Measurements from ENCODE around the gene SHROOM4. TPM values are rescaled to one million over a fixed set of nuclear protein-coding genes. Genes with fewer than 3 reads are reported as not detected.

Gene SHROOM4
- total RNA-seq, 2 experiments from 2014 or later = not detected

- Histone ChIP-seq H3K27ac (ENCODE audit: low read depth in 1 of 2, low read length in 2 of 2) (no peak overlapping the region), H3K9me3 (ENCODE audit: control insufficient read depth in 1 of 2, insufficient read depth in 1 of 2, low read length in 2 of 2) (no peaks in the 10 kb centered on the region), H3K4me1 (ENCODE audit: insufficient read depth, low read length) (no peaks in the 10 kb centered on the region), H3K36me3 (ENCODE audit: insufficient read depth, low read length) (no peaks in the 10 kb centered on the region), H3K27me3 (ENCODE audit: control insufficient read depth in 1 of 2, insufficient read depth in 2 of 2, low read length in 2 of 2) (no peaks in the 10 kb centered on the region), H3K4me3 (ENCODE audit: low read length) (no peak overlapping the region)
- Mint-ChIP-seq H3K36me3 (ENCODE audit: low read depth) (no peaks in the 10 kb centered on the region), H3K27ac (no peak overlapping the region), H3K9me3 (no peaks in the 10 kb centered on the region), H3K27me3 (peaks cover 11% of the 10 kb centered on the region), H3K4me3 (no peak overlapping the region), H3K4me1 (ENCODE audit: low read depth) (no peaks in the 10 kb centered on the region)
- ATAC-seq (ENCODE audit: poor library complexity) = no peak
- CTCF ChIA-PET = no interaction called here
- POLR2A ChIA-PET = no interaction called here
- intact Hi-C loops (cut with DNase I, micrococcal nuclease) = no loop called here
- DNase-seq = no peak
- TF ChIP-seq CTCF (IDR thresholded peaks at IDR 0.05) = no peak
Measured at GRCh38 chrX:50629774-50630173, 184.2 kb downstream of the SHROOM4 start.

- Mint-ChIP-seq H3K27ac (no peak overlapping the region), H3K9me3 (no peaks in the 10 kb centered on the region), H3K4me3 (no peak overlapping the region), H3K27me3 (peaks cover 15% of the 10 kb centered on the region), H3K4me1 (ENCODE audit: low read depth) (no peaks in the 10 kb centered on the region), H3K36me3 (ENCODE audit: low read depth) (no peaks in the 10 kb centered on the region)
- ChIA-PET POLR2A (no interaction called here), CTCF (no interaction called here)
- H3K4me1 ChIP-seq (ENCODE audit: insufficient read depth, low read length) = no peaks in the 10 kb centered on the region
- no peaks in the 10 kb centered on the region for H3K27me3 ChIP-seq (ENCODE audit: control insufficient read depth in 1 of 2, insufficient read depth in 2 of 2, low read length in 2 of 2)
- H3K36me3 ChIP-seq (ENCODE audit: insufficient read depth, low read length) = no peaks in the 10 kb centered on the region
- no peak overlapping the region for H3K27ac ChIP-seq (ENCODE audit: low read depth in 1 of 2, low read length in 2 of 2)
- no peaks in the 10 kb centered on the region for H3K9me3 ChIP-seq (ENCODE audit: control insufficient read depth in 1 of 2, insufficient read depth in 1 of 2, low read length in 2 of 2)
- no peak overlapping the region for H3K4me3 ChIP-seq (ENCODE audit: low read length)
- no peak for ATAC-seq (ENCODE audit: poor library complexity)
- intact Hi-C loops (cut with DNase I, micrococcal nuclease) = no loop called here
- TF ChIP-seq CTCF (IDR thresholded peaks at IDR 0.05) = no peak
- DNase-seq = no peak
Measured at GRCh38 chrX:50627696-50628095, 186.3 kb downstream of the SHROOM4 start.

- Mint-ChIP-seq H3K27me3 (peaks cover 15% of the 10 kb centered on the region), H3K9me3 (no peaks in the 10 kb centered on the region), H3K4me1 (ENCODE audit: low read depth) (no peaks in the 10 kb centered on the region), H3K4me3 (no peak overlapping the region), H3K36me3 (ENCODE audit: low read depth) (no peaks in the 10 kb centered on the region), H3K27ac (no peak overlapping the region)
- POLR2A ChIA-PET = no interaction called here
- DNase-seq = no peak
- Histone ChIP-seq H3K27ac (ENCODE audit: low read depth in 1 of 2, low read length in 2 of 2) (no peak overlapping the region), H3K4me3 (ENCODE audit: low read length) (no peak overlapping the region), H3K36me3 (ENCODE audit: insufficient read depth, low read length) (no peaks in the 10 kb centered on the region), H3K4me1 (ENCODE audit: insufficient read depth, low read length) (no peaks in the 10 kb centered on the region), H3K27me3 (ENCODE audit: control insufficient read depth in 1 of 2, insufficient read depth in 2 of 2, low read length in 2 of 2) (no peaks in the 10 kb centered on the region), H3K9me3 (ENCODE audit: control insufficient read depth in 1 of 2, insufficient read depth in 1 of 2, low read length in 2 of 2) (no peaks in the 10 kb centered on the region)
- no peak for ATAC-seq (ENCODE audit: poor library complexity)
- no peak for TF ChIP-seq CTCF (IDR thresholded peaks at IDR 0.05)
- intact Hi-C loops (cut with DNase I, micrococcal nuclease) = no loop called here
- CTCF ChIA-PET = no interaction called here
Measured at GRCh38 chrX:50626432-50626831, 187.6 kb downstream of the SHROOM4 start.

Data from CD4-positive, alpha-beta T cell (primary cell).